SK-N-SH treated with all-trans-retinoic acid at 6 μM for 48 hours (cell line): ENCODE measurements around the gene CAPG.

ENCODE experiments used
- BACH2 ChIP-seq: fragments of 250-450 bp; sonication (Bioruptor Pico); IDR thresholded peaks from 2 replicates; pipeline ENCODE4 v1.9.0; 2021; ENCODE audit warnings: mild to moderate bottlenecking, borderline replicate concordance
- ISL1 ChIP-seq: fragments of 250-450 bp; sonication (Bioruptor Pico); IDR thresholded peaks from 2 replicates; pipeline ENCODE4 v2.1.2; 2022; ENCODE audit warnings: mild to moderate bottlenecking, moderate library complexity
- SNAI2 ChIP-seq: fragments of 250-450 bp; sonication (Bioruptor Pico); IDR thresholded peaks from 2 replicates; pipeline ENCODE4 v1.5.0; 2020; ENCODE audit warnings: mild to moderate bottlenecking, moderate library complexity
- TCF4 ChIP-seq: fragments of 250-450 bp; sonication (Bioruptor Pico); IDR thresholded peaks from 2 replicates; pipeline ENCODE4 v1.8.0; 2021; ENCODE audit warnings: mild to moderate bottlenecking, moderate library complexity, borderline replicate concordance
- ZNF70 ChIP-seq: fragments of 450-650 bp; formaldehyde crosslinking; IDR thresholded peaks from 2 replicates; pipeline ENCODE4 v1.5.0; 2020; ENCODE audit warnings: mild to moderate bottlenecking, moderate library complexity
- ZNF8 ChIP-seq: fragments of 450-650 bp; formaldehyde crosslinking; IDR thresholded peaks from 2 replicates; pipeline ENCODE4 v1.5.0; 2020; ENCODE audit warnings: mild to moderate bottlenecking, moderate library complexity
- TF ChIP-seq, protein P1 (sequence below): fragments of 250-450 bp; sonication (Bioruptor Pico); IDR thresholded peaks from 2 replicates; pipeline ENCODE4 v1.8.0; 2020; ENCODE audit warnings: mild to moderate bottlenecking, moderate library complexity, borderline replicate concordance
- TF ChIP-seq, protein P2 (sequence below): fragments of 250-450 bp; sonication (Bioruptor Pico); IDR thresholded peaks from 2 replicates; pipeline ENCODE4 v1.5.1; 2021; ENCODE audit warnings: mild to moderate bottlenecking, moderate library complexity

DNA sequence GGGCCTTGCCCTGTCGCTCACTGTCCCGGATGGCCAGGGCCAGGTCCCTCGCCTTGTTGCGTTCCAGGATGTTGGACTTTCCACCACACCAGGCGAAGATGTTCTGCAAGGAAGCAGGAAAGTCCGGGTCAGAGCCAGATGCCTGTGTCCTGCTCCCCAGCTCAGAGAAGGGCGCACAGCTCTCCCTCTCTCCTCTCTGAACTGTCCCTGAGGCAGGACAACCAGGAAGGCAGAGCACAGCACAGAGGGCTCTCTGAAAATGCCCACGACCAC lies 11.0 kb downstream of the CAPG start:
- no peak for TF ChIP-seq ZNF8 (CRISPR knock-in tag)
- TF ChIP-seq ISL1: no peak
- TF ChIP-seq, protein P1, sequence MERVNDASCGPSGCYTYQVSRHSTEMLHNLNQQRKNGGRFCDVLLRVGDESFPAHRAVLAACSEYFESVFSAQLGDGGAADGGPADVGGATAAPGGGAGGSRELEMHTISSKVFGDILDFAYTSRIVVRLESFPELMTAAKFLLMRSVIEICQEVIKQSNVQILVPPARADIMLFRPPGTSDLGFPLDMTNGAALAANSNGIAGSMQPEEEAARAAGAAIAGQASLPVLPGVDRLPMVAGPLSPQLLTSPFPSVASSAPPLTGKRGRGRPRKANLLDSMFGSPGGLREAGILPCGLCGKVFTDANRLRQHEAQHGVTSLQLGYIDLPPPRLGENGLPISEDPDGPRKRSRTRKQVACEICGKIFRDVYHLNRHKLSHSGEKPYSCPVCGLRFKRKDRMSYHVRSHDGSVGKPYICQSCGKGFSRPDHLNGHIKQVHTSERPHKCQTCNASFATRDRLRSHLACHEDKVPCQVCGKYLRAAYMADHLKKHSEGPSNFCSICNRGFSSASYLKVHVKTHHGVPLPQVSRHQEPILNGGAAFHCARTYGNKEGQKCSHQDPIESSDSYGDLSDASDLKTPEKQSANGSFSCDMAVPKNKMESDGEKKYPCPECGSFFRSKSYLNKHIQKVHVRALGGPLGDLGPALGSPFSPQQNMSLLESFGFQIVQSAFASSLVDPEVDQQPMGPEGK: no peak
- TF ChIP-seq, protein P2, sequence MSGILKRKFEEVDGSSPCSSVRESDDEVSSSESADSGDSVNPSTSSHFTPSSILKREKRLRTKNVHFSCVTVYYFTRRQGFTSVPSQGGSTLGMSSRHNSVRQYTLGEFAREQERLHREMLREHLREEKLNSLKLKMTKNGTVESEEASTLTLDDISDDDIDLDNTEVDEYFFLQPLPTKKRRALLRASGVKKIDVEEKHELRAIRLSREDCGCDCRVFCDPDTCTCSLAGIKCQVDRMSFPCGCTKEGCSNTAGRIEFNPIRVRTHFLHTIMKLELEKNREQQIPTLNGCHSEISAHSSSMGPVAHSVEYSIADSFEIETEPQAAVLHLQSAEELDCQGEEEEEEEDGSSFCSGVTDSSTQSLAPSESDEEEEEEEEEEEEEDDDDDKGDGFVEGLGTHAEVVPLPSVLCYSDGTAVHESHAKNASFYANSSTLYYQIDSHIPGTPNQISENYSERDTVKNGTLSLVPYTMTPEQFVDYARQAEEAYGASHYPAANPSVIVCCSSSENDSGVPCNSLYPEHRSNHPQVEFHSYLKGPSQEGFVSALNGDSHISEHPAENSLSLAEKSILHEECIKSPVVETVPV: no peak
- TF ChIP-seq SNAI2: no peak
- no peak for TF ChIP-seq BACH2 (CRISPR knock-in tag)
- TF ChIP-seq ZNF70 (CRISPR knock-in tag): no peak
- TF ChIP-seq TCF4 (CRISPR knock-in tag): no peak
